NT2/D1 (cell line): ENCODE measurements around the gene MGAT4C.
A peak's percentile ranks its signal among the peaks of the same experiment; 100 is the strongest.

ENCODE experiments used
- DNase-seq: peaks from one replicate; pipeline ENCODE4 v3.0.0-alpha.2; 2011; ENCODE audit warnings: low read depth, low spot score
- H3K27me3 ChIP-seq: 2 replicates; pipeline ENCODE4 v1.6.0; 2011; ENCODE audit warnings: mild to moderate bottlenecking; ENCODE audit not compliant: insufficient read length, insufficient read depth
- H3K36me3 ChIP-seq: 2 replicates; pipeline ENCODE4 v1.6.1; 2011; ENCODE audit warnings: mild to moderate bottlenecking, low read length, mixed read lengths; ENCODE audit not compliant: insufficient read depth, insufficient read length
- H3K4me1 ChIP-seq: 2 replicates; pipeline ENCODE4 v1.5.1; 2011; ENCODE audit not compliant: insufficient read depth, insufficient read length
- H3K4me3 ChIP-seq: 2 replicates; pipeline ENCODE4 v1.5.1; 2011; ENCODE audit warnings: low read depth; ENCODE audit not compliant: insufficient read length
- H3K9ac ChIP-seq: 2 replicates; pipeline ENCODE4 v1.6.0; 2011; ENCODE audit warnings: low read depth; ENCODE audit not compliant: insufficient read length
- H3K9me3 ChIP-seq: 2 replicates; pipeline ENCODE4 v1.5.1; 2011; ENCODE audit warnings: mild to moderate bottlenecking, low read length; ENCODE audit not compliant: insufficient read depth
- SUZ12 ChIP-seq: IDR thresholded peaks from 2 replicates; pipeline ENCODE4 v1.6.1; 2011; ENCODE audit not compliant: insufficient read length, insufficient read depth; ENCODE audit errors: extremely low read depth
- YY1 ChIP-seq: IDR thresholded peaks from 2 replicates; pipeline ENCODE4 v1.6.1; 2011; ENCODE audit not compliant: insufficient read length, insufficient read depth
- ZNF274 ChIP-seq: IDR thresholded peaks from 2 replicates; pipeline ENCODE4 v1.6.1; 2011; ENCODE audit warnings: mild to moderate bottlenecking, low read depth, low read length

MGAT4C gene

DNA sequence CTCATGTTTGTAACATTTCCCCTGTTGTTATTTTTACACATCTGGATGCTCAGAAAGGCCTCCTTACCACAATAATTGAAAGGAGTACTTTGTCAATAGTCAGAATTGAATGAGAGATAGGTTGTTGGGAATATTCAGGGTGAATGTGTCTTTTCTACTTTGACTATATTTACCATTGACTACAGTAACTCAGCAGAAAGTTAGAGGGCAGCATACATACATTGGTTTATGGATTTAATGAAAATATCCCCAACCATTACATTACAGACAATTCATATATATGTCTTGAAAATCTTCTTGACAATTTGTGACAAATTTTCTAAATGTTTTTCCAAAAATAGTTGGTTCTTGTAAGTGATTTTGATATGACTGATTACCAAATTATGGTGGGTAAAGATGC, 284.4 kb downstream of the MGAT4C start:
- Histone ChIP-seq H3K9ac (no peak overlapping the region), H3K4me1 (no peaks in the 10 kb centered on the region), H3K9me3 (no peaks in the 10 kb centered on the region), H3K27me3 (no peaks in the 10 kb centered on the region), H3K4me3 (no peak overlapping the region), H3K36me3 (no peaks in the 10 kb centered on the region)
- TF ChIP-seq SUZ12 = no peak
- TF ChIP-seq ZNF274 = no peak
- no peak for TF ChIP-seq YY1
- DNase-seq = no peak

DNA sequence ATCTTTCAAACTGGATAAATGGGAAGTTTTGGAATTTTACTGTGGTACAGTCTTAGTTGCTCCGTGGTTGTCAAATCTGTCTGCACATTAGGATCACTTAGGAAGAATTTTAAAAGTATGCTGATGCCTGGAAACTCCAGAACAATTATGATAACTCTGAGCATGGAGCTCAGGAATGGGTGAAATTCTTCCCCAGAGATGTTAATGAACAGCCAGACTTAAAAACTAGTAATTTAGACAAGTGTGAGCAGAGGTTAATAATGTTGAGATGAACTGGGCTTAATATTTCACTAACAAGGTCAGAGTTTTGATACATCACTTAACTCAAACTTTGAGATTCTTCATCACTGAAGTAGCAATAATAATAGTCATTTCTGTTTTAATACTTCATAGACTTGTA, 287.6 kb downstream of the MGAT4C start:
- H3K36me3 ChIP-seq = no peaks in the 10 kb centered on the region
- H3K9me3 ChIP-seq = no peaks in the 10 kb centered on the region
- no peak for TF ChIP-seq YY1
- no peak for TF ChIP-seq ZNF274
- no peak for TF ChIP-seq SUZ12
- no peak overlapping the region for H3K4me3 ChIP-seq
- H3K27me3 ChIP-seq = no peaks in the 10 kb centered on the region
- no peaks in the 10 kb centered on the region for H3K4me1 ChIP-seq
- no peak overlapping the region for H3K9ac ChIP-seq
- no peak for DNase-seq

- Histone ChIP-seq H3K4me3 (no peak overlapping the region), H3K9ac (no peak overlapping the region)
- no peak for TF ChIP-seq YY1
- no peak for TF ChIP-seq ZNF274
- no peak for TF ChIP-seq SUZ12
These were observed 292.9 kb downstream of the MGAT4C start for GRCh38 chr12:85963326-85963725.

GRCh38 chr12:85956081-85956480, 300.1 kb downstream of the MGAT4C start:
- peaks cover 3% of the 10 kb centered on the region; the same call in 1 of the 2 replicates for H3K9me3 ChIP-seq
- H3K9ac ChIP-seq = no peak overlapping the region
- H3K36me3 ChIP-seq = no peaks in the 10 kb centered on the region
- no peak for DNase-seq
- TF ChIP-seq YY1 = no peak
- H3K27me3 ChIP-seq = no peaks in the 10 kb centered on the region
- H3K4me1 ChIP-seq = no peaks in the 10 kb centered on the region
- H3K4me3 ChIP-seq = no peak overlapping the region

More at GRCh38 chr12:85963326-85963725, 292.9 kb downstream of the MGAT4C start:
- Histone ChIP-seq H3K9me3 (no peaks in the 10 kb centered on the region), H3K36me3 (no peaks in the 10 kb centered on the region), H3K4me1 (no peaks in the 10 kb centered on the region), H3K27me3 (no peaks in the 10 kb centered on the region)
- DNase-seq = no peak

DNA sequence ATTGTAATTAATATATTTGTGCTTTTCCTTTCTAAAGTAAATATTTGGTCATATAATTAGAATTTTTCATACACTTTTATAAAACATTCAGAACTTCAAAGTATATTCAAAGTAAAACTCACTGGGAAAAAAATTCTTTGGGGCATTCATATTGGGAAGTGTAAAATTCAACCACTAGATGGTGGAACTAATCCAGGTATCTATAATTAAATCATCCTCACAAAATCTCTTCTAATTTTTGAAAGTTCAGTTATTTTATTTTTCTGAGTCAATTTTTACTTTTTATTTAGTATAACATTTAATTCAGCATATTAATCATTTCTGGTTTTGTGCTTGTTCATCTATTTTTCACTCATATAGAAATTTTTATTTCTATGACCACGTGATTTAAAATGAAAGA, 301.1 kb downstream of the MGAT4C start:
- Histone ChIP-seq H3K4me3 (no peak overlapping the region), H3K4me1 (no peaks in the 10 kb centered on the region), H3K36me3 (no peaks in the 10 kb centered on the region), H3K9me3 (peaks cover 12% of the 10 kb centered on the region), H3K9ac (no peak overlapping the region), H3K27me3 (no peaks in the 10 kb centered on the region)
- TF ChIP-seq ZNF274 = no peak
- DNase-seq = no peak

DNA sequence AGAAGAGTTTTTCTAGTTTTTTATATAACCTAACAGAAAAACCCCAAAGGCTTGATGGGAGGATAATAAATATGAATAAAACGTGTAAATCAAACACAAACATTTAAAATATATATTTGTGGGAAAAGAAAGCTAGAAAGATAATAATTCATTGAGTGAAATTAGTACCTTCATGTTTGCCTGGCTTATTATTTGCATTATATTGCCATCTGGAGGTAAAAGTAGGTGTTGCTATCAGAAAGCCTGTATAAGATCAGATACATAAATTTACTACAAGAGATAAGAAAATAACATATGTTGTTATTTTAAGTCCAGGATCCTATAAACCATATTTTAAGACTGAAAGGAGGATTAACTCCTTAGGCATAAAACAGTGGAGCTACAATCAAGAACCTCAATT, 304.4 kb downstream of the MGAT4C start:
- no peak for DNase-seq
- no peak overlapping the region for H3K9ac ChIP-seq
- peaks cover 2% of the 10 kb centered on the region for H3K4me1 ChIP-seq
- TF ChIP-seq ZNF274 = no peak
- no peak for TF ChIP-seq SUZ12
- no peak for TF ChIP-seq YY1
- H3K36me3 ChIP-seq = no peaks in the 10 kb centered on the region
- H3K4me3 ChIP-seq = no peak overlapping the region
- H3K9me3 ChIP-seq = peaks cover 25% of the 10 kb centered on the region
- H3K27me3 ChIP-seq = no peaks in the 10 kb centered on the region

GRCh38 chr12:85949253-85949652, 306.9 kb downstream of the MGAT4C start:
- Histone ChIP-seq H3K4me3 (no peak overlapping the region), H3K27me3 (no peaks in the 10 kb centered on the region), H3K4me1 (peaks cover 2% of the 10 kb centered on the region), H3K9ac (no peak overlapping the region), H3K36me3 (no peaks in the 10 kb centered on the region), H3K9me3 (peaks cover 40% of the 10 kb centered on the region)
- DNase-seq = peak; percentile 75
- TF ChIP-seq YY1 = no peak
- TF ChIP-seq ZNF274 = no peak
- TF ChIP-seq SUZ12 = no peak

GRCh38 chr12:85948340-85948739, 307.9 kb downstream of the MGAT4C start:
- TF ChIP-seq YY1 = no peak
- no peak for TF ChIP-seq ZNF274
- TF ChIP-seq SUZ12 = no peak
- Histone ChIP-seq H3K9me3 (peaks cover 40% of the 10 kb centered on the region), H3K27me3 (no peaks in the 10 kb centered on the region), H3K4me3 (no peak overlapping the region), H3K9ac (no peak overlapping the region), H3K4me1 (peaks cover 2% of the 10 kb centered on the region), H3K36me3 (no peaks in the 10 kb centered on the region)
- DNase-seq = no peak
